Brain microvascular endothelial cell (primary cell): ENCODE results near the gene PPP1R36.

Experiments
- DNase-seq: peaks from one replicate; pipeline ENCODE4 v3.0.0-alpha.2; 2020
- H3K27ac ChIP-seq: fragments of 250-450 bp; sonication (Bioruptor Pico); 2 replicates; pipeline ENCODE4 v1.5.1; 2020; ENCODE audit warnings: mild to moderate bottlenecking, moderate library complexity
- H3K27me3 ChIP-seq: fragments of 250-450 bp; sonication (Bioruptor Pico); replicated peaks from 2 replicates; pipeline ENCODE4 v1.5.1; 2020; ENCODE audit warnings: mild to moderate bottlenecking
- H3K36me3 ChIP-seq: fragments of 250-450 bp; sonication (Bioruptor Pico); replicated peaks from 2 replicates; pipeline ENCODE4 v1.5.1; 2020; ENCODE audit warnings: mild to moderate bottlenecking
- H3K4me3 ChIP-seq: 2 replicates; pipeline ENCODE4 v1.5.1; 2011; ENCODE audit warnings: low read depth, mild to moderate bottlenecking, control low read depth, low read length, moderate library complexity
- CTCF ChIP-seq: IDR thresholded peaks from 2 replicates; pipeline ENCODE4 v1.5.1; 2011; ENCODE audit warnings: low read depth, mild to moderate bottlenecking, moderate library complexity, low read length, control low read depth, inconsistent platforms; ENCODE audit errors: missing control alignments
- in situ Hi-C: cut with HindIII; loops from 2 replicates; pipeline ENCODE4 v1.10.0; 2017; ENCODE audit warnings: low sequenced_read_pairs, low pct_ligation_motif_present

PPP1R36 gene, protein sequence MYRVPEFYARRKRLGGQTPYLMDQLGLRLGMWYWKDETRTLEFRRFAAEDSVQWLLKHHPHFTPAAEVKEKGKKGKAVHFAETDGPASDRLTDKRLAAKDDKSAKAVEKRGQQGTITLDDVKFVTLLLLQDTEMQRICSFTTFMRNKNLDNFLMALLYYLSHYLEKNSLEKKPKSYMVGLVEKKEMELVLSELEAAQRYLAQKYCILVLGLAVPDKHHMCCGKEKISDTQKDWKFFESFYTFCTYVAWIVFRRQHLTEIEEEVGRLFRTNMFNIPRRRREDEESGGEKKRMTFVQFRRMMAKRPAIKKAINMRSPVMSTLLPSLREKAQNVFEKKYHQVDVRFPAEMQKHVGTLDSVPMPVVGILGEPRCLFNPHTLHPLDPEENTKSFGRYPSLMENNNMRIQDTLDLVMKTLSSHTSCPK

GRCh38 chr14:64549791-64550620 is at the start of gene PPP1R36:
Gene PPP1R36 (plus strand): TSS chr14:64549961. CDS start chr14:64549998, 37 bp downstream.
- in situ Hi-C loops = no loop called here
- Histone ChIP-seq H3K36me3 (no peaks in the 10 kb centered on the region), H3K4me3 (peak within 1 kb of the TSS; percentile 42), H3K27ac (no peak within 1 kb of the TSS), H3K27me3 (no peaks in the 10 kb centered on the region)
- DNase-seq = no peak
- TF ChIP-seq CTCF = no peak

DNA sequence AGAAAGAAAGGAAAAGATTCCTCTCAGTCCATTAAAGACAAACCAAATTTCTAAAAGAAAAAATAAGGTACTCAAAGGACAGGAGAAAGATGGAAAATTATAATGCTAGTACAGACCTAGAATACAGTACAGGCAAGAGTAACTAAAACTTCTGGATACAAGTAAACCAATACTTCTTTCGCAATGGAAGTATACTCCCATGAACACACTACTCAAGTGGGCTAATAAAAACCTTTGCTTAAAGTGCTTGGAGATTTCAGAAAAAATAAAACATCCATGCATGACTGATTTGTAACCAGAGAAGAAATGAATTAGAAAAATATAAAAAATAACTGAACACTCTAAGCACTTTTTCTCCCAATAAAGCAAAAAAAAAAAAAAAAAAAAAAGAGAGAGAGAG is 49.7 kb upstream of the PPP1R36 start:
- Histone ChIP-seq H3K27ac (no peak overlapping the region), H3K36me3 (no peaks in the 10 kb centered on the region), H3K4me3 (no peak overlapping the region), H3K27me3 (no peaks in the 10 kb centered on the region)
- in situ Hi-C loops = no loop called here
- DNase-seq = no peak
- no peak for TF ChIP-seq CTCF

- Histone ChIP-seq H3K4me3 (peak overlapping the region; percentile 18), H3K27ac (no peak overlapping the region), H3K27me3 (no peaks in the 10 kb centered on the region), H3K36me3 (no peaks in the 10 kb centered on the region)
- in situ Hi-C loops = no loop called here
- peak; percentile 22 for DNase-seq
- TF ChIP-seq CTCF = no peak
Measured at GRCh38 chr14:64501411-64502171, 48.2 kb upstream of the PPP1R36 start.

DNA sequence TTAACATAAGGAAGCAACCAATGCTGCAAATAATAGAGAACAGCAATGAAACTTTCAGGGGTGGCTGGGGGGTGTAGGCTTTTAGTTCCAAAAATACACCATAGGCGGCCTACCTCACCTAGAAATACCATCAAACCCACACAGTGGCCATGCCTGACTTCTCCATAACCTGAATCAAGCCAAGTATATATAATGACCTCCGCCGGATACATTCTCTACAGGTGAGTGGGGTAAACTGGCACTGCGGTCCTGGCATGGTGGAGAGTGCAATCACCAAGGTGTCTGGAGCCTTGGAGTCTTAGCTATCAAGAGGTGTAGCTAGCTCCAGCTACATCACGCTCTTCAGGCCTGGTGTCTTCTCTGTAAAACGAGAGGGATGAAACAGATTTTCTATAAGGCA is 47.3 kb upstream of the PPP1R36 start:
- in situ Hi-C loops = no loop called here
- H3K27ac ChIP-seq = peak overlapping the region; percentile 98
- DNase-seq = no peak
- no peak for TF ChIP-seq CTCF
- H3K36me3 ChIP-seq = no peaks in the 10 kb centered on the region
- no peaks in the 10 kb centered on the region for H3K27me3 ChIP-seq
- peak overlapping the region; percentile 66 for H3K4me3 ChIP-seq

DNA sequence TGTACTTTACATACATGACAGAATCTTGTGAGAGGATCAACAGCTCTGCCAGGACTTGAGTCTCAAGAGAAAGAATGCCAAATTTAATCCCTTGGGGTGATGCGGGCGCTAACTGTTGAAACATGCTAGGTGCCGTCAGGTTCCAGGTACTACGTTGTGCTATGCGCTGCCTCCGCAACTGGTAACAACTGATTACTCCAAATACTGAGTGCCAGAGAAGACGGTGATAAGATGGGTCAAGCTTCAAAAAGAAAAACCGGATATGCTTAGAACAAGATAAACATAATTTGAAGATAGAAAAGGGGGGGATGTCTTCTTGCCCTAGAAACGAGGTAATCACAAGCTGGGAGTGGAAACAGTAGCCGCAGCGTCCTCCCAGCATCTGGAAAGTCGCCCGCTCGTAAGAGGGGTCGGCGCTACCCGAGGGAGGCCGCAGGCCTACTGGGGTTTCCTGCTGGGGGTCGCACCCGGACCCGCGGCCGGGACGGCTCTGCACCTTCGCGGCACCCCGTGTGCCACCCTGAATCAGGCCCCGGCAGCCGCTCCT is 46.8 kb upstream of the PPP1R36 start:
- no peak for DNase-seq
- Histone ChIP-seq H3K36me3 (no peaks in the 10 kb centered on the region), H3K27me3 (no peaks in the 10 kb centered on the region), H3K27ac (peak overlapping the region; percentile 98), H3K4me3 (peak overlapping the region; percentile 66)
- in situ Hi-C loops = no loop called here
- no peak for TF ChIP-seq CTCF
